ENCODE data around the gene FUT3.
A peak's percentile ranks its signal among the peaks of the same experiment; 100 is the strongest.

Gene FUT3

DNA sequence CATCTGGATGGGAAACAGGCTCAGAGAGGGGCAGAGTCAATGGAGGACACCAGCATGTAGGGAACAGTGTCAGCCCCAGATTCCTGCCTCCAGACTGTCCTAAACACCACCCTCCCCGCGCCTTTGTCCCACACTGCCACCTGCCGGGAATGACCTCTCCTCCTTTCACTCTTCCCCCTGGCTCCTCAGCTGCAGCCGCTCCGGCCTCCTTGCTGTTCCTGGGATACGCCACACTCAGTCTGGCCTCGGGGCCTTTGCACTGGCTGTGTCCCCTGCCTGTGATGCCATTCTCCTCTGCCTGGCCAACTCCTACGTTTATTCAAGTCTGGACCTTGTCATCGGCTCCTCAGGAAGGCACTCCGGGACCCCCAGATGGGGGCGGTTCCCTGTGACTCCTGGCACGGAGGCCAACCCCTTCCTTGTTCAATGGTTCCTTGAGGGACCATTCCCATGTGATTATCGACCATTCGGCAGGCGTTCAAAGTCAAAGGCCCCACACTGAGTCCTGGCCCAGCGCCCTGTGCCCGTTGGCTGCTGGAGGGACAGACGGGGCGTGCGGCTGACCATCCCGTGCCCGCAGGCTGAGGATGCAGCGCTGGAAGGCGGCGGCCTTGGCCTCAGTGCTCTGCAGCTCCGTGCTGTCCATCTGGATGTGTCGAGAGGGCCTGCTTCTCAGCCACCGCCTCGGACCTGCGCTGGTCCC, 27.5 kb downstream of the FUT3 start:
- peak; percentile 89 for DNase-seq (ENCODE audit: low spot score)

DNA sequence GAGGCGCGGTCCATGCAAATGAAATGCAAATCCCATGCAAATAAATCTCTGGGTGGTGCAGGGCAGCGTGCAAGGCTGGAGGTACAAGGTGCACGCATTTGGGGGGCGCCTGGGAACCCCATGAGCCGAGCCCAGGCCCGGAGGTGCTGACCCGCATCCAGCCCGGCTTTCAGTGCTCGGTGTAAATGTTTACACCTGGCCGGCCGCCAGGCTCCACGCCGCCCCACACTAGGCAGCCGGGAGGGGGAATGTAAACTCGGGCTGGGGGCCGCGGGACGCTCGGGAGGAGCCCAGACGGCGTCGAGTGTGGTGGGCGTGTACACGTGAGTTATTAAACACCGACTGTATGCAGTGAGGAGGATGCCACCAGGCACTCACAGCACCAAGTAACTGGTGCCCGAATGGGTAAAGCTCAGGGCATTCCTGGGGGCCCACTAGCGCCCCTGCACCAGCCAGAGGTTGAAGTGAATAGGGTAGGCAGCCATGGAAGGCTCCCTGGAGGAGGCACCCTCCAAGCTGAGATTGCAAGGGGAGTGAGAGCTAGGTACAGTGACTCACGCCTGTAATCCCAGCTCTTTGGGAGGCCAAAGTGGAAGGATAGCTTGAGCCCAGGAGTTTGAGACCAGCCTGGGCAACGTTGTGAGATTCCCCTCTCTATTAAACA, 28.9 kb downstream of the FUT3 start:
- no peak for DNase-seq (ENCODE audit: low spot score)

DNA sequence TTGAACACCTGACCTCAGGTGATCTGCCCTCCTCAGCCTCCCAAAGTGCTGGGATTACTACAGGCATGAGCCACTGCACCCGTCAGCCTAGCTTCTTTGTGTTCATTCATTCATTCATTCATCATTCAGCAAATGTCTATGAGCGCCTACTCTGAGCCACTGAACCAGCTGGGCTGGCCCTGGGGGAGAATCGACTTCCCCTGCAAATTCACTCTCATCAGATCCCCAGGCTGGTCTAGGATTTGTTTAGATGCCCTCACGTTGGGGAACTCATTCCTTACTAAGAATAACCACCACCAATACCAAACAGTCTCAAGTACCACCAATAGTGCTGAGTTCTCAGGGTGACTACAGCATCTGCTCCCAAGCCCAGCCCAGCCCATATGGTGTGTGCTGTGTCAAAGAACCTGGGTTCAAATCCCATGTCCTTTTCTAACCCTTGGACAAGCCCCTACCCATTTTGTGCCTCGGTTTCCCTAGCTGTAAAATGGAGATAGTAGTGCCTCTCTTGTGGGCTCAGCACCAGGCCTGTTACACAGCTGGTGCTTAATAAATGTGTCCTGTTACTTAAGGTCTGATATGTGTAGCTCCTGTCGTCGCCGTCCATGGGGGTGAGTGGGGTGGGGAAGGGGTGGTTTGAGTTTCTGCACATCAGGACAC, 29.6 kb downstream of the FUT3 start:
- DNase-seq (ENCODE audit: low spot score): no peak

DNA sequence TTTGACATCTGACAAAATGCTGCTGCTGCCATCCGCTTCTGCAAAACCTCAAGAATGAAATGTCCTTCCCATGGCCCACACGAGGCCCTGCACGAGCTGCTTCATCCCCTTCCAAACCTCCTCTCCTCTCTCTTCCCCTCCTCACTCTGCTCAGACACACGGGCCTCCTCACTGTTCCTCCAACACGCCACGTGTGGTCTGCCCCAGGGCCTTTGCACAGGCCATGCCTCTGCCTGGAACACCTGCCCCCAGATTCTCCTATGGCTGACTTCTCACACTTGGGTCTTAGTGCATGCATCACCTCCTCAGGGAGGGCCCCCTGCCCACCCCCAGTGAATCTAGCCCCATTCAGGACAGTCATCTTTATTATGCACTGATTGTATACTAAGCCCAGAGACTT, 30.5 kb downstream of the FUT3 start:
- DNase-seq (ENCODE audit: low spot score): no peak

DNA sequence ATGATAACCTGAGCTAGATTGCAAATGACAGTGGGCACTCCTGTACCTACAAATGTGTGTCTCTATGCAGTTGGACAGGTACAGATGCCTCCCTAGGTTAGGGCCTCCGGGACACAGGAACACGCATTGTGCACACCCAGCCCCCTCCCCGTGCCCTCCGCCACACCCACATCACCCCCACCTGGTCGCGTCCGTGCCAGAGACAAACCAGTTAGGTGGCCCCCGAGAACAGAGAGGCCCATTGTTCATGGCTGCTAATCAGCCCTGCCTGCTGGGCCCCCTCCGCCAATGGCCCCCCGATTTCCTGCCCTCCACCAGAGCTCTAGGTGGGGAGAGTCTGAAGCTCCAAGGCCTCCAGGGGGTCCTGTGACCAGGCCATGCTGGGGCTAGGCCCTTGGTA, 32.7 kb downstream of the FUT3 start:
- no peak for DNase-seq (ENCODE audit: low spot score)

DNA sequence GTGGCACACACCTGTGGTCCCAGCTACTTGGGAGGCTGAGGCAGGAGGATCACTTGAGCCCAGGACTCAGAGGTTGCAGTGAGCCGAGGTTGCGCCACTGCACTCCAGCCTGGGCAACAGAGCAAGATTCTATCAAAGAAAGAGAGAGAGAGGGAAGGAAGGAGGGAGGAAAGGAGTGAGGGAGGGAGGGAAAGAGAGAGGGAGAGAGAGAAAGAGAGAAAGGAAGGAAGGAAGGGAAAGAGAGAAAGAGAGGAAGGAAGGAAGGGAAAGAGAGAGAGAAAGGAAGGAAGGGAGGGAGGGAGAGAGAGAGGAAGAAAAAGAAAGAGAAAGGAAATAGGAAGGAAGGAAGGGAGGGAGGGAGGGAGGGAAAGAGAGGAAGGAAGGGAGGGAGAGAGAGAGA, 34.0 kb downstream of the FUT3 start:
- no peak for DNase-seq (ENCODE audit: low spot score)

DNA sequence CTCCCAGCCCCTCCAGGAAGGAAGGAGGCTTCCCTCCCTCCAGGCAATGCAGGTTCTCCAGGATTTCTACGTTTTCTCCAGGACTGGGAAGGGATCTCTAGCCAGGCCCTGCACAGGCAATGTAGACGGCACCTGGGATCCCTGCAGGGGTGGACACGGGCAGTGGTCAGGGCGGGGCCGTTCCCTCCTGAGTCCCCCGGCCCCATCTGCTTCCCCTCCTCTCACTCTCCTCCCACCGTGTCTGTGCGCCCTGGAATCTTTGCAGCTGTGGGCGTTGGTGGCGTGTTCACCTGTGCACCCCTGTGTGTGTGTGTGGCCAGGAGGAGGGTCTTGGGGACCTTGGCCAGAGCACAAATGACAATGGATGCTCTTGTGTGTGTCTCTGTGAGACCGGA, 36.4 kb downstream of the FUT3 start:
- DNase-seq (ENCODE audit: low spot score): no peak

DNA sequence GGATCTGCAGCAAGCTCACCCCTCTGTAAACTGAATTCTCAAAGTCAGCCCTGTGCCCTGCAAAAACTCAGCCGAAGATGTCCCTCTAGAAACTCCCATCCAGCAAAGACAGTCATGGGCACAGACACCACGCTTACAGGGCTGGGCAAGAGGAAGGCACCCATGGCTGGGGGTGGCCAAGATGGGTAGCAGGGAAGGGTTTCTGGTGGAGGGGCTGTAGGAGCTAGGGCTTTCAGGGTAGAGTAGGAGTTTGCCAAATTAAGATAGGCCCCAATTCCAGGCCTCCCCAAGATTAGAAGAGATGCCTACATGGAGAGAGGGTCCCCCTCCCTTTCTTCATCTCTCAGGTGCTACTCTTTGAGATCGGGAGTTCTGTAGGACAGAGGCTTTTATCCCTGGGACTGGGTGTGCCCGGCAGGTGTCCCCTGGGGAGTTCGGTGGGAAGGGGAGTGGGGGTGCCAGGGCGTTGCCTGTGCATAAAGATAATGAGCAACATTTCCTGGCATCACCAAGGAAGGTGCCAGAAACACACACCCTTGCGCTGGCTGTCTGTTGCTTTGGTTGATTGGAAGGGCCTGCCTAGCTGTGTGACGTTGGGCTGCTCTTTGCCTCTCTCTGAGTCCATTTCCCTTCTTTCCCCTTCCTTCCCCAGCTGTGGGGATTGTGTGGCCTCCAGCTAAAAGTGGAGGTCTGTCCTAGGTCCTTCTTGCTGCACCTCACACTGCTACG, 37.0 kb downstream of the FUT3 start:
- DNase-seq (ENCODE audit: low spot score): no peak

DNA sequence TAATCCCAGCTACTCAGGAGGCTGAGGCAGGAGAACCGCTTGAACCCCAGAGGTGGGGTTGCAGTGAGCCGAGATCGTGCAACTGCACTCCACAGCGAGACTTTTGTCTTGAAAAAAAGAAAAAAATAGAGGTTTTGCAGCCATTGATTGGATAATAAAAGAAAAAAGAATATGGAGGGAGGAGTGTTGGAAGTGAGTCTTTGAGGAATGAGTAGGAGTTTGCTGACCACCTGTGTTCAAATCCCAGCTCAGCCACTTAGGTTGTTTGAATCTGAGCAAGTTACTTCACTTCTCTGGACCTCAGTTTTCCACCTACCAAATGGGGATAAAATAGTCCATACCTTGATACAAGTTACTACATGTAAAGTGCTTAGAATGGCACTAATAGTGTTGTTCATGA, 40.1 kb downstream of the FUT3 start:
- DNase-seq (ENCODE audit: low spot score): no peak

DNA sequence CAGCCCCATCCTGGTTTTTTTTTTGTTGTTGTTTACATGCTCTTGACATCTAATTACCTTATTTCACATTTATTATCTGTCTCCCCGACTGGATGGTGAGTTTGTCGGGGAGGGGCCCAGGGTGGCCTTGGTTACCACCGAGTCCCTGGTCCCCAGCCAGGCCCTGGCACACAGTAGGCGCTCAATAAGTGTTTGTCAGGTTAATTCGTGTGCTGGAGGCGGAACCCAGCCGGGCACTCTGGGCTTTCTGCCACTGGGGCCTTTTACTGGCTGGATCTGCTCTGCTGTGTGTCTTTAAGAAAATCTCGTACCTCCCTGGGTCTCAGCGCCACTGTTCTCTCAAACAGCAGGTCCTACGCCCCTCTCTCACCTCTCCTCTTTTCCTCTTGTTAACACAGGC, 41.8 kb downstream of the FUT3 start:
- DNase-seq (ENCODE audit: low spot score): no peak

DNA sequence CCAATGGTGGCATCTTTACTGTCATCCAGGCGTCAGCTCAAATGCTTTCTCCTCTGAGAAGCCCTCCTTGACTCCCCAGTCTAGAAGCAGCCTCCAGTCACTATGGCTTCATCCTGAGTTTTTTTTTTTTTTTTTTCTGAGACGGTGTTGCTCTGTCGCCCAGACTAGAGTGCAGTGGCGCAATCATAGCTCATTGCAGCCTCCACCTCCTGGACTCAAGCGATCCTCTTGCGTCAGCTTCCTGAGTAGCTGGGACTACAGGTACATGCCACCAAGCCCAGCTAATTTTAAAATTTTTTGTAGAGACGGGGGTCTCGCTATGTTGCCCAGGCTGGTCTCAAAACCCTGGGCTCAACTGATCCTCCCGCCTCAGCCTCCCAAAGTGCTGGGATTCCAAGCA, 42.2 kb downstream of the FUT3 start:
- DNase-seq (ENCODE audit: low spot score): no peak

DNA sequence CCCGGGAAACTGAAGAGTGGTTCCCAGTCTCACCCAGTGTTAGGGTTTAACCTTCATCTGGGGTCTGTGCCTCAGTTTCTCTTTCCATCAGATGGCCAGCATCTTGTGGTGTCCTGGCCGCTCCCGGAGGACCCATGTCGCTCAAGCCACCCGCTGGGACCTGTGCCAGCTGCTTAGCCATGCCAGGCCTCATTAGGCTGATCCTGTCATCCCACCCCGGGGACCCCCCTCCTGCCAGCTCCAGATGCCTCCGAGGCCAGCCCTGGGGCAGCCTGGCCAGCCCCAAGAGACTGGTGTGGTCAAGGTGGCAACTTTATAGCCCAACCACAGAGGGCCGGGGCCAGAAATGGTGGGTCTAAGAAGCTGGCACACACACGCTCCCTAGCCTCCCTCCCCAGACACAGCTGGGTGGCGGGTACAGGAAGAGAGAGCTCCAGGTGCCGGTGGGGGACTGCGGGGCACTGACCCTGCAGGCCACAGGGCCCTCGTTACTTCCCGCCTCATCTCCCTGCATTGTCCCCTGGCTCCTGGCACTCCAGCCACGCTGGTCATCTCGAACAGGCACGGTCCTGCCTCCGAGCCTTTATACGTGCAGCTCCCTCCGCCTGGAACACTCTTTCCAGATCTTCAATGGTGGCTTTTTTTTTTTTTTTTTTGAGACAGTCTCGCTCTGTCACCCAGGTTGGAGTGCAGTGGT, 43.0 kb downstream of the FUT3 start:
- no peak for DNase-seq (ENCODE audit: low spot score)

DNA sequence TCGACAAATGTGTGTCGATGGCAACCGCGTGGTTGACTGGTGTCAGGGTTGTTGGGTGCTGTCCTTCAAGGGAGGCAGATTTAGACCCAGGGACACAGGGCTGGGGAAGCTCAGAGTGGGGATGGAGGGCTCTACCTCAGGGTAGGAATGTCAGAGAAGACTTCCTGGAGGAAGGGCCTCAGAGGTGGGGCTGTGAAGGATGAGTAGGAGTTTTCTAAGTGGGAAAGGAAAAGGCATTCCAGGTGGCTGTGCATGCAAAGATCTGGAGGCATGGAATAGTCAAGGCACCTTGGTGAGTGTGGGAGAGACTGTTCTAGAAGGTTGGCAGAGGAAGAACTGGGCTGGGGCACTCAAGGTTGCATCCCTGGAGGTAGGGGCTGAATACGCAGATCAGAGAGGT, 44.3 kb downstream of the FUT3 start:
- no peak for DNase-seq (ENCODE audit: low spot score)

DNA sequence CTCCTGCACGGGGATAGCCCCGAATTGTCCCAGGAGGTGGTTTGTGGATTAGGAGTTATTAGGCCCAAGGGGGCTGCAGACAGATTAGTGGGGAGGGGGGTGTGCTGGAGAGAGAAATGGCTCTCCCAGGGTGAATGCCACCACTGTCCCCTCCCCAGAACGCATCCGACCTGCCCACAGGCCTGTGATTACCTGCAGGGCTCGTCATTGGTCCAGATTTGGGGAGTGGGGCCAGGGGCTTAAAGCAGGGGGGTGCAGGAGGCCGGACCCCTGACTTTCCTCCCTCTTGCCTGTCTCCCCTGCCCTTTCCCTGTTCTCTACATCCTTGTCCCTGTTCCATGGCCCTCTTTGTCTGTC, 45.1 kb downstream of the FUT3 start:
- no peak for DNase-seq (ENCODE audit: low spot score)

DNA sequence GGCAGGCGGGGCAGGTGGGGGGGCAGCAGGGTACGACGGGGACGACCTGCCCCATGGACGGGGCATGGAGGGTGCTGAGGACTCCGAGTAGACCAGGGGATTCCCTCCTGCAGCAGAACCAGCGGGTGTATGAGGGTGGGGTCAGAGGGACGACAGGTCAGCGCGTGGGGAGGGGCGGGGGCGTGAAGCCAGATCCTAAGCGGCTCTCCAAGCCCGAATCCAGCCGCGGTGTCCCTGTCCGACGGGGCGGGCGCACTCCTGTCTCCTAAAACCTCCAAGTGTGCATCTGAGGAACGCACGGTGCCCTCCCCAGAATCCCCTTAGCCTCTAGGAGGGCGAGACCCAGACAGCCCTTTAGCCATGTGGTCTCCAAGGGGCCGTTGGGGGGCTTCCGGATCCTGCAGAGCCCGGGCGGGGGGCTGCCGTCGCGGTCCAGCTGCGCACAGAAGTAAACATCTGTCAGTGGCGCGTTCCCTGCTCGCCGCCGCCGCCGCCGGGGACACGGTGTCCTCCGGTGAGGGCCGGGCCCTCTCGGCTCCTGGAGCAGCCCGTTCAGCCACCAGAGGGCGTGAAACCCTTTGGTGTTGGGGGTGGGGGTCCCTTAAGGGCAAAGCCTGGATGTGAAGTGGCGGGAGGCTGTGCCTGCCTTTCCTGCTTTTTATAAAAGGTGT, 45.7 kb downstream of the FUT3 start:
- peak; percentile 98 for DNase-seq (ENCODE audit: low spot score)

DNA sequence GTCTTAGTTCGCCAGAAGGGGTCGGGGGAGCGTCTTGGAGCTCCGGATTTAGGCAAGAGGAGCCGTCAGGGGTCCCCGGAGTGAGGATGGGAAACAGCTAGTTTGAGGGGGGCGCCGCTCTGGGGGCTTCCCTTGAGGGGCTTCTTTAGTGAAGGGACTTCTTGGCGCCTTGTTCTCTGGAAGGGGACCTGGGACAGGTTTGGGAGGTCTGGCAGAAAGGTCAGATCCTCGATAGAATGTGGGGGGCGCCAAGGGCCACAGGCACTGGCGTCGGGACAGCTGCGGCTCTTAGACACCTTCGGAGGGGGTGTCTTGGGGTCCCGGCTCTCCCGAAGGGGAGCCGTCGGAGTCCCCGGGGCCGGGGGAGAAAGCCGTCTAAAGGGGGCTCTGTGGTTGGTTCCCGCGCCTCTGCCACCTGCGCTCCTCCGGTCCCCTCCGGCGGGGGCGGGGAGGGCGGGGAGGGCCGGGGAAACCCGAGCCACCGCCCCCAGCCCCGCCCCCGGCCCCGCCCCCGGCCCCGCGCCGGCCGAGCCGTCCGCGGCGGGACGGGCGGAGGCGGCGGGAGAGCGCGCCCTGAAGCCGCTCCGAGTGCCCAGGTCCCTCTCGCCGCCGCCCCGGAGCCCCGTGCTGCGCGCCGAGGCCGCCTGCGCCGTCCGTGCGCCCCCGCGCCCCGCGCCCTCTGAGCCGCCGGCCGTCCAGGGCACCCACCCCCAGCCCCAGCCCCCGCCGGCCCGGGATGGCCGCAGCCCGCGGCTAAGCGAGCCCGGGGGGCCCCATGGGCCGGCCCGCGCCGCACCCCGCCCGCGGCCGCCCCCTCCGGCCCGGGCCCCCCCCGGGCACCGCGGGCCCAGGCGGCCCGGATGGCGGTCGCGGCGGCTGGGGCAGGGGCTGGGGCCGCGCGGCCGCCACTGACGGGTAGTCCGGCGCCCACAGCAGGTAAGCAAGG, 46.5 kb downstream of the FUT3 start, which contains the start of gene NRTN:
Gene NRTN (plus strand): TSS at position 552 of the 946 bp plus-strand sequence. CDS start 19,099 bp downstream, outside the sequence.
- peak; percentile 93 for DNase-seq (ENCODE audit: low spot score)

DNA sequence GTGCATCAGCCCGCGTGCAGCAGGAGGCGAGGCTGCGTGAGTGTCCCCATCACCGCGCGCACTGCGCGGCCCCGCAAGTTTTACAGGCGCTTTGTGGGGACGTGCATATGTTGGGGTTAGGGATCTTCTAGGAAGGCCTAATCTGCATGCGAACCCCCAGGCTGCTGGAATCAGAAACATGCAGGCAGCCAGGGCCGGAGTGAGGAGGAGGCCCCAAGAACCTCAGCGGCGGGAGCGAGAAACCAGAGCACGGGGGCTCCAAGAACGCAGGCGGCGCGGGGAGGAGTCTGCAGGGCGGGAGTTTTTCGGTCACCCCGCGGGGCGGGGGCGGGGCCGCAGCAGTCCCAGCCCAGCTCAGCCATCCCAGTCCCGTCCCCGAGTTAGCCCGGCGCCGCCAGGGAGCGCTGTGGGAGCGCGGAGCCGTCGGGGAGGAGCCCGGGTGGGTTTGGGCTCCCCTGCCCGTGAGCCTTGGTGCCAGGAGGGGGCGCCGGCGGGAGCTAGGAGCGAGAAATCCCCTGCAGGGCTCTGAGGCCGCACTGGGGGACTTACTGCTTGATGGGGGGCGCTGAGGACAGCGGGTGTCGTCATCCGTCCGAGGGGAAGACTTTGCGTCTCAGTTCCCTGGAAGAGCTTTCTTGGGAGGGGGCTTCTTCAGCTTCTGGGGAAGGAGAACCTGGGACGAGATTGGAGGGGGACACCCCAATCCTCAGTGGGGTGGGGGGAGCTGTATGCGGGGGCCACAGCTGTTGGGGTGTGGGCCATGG, 47.3 kb downstream of the FUT3 start:
- DNase-seq (ENCODE audit: low spot score): peak; percentile 99

DNA sequence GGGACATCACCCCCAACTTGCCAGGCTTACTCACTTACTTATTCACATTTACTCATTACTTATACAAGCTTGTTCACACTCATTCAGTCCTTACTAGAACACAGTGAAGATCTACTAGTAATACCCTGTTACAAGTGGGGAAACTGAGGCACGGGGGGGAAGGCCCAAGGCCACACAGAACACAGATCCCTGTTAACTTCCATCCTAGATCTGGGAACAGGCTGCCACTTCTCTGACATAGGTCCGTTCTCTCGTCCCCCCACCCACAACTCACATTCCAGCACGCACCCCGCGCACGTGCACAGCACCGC, 47.9 kb downstream of the FUT3 start:
- DNase-seq (ENCODE audit: low spot score): peak; percentile 55

DNA sequence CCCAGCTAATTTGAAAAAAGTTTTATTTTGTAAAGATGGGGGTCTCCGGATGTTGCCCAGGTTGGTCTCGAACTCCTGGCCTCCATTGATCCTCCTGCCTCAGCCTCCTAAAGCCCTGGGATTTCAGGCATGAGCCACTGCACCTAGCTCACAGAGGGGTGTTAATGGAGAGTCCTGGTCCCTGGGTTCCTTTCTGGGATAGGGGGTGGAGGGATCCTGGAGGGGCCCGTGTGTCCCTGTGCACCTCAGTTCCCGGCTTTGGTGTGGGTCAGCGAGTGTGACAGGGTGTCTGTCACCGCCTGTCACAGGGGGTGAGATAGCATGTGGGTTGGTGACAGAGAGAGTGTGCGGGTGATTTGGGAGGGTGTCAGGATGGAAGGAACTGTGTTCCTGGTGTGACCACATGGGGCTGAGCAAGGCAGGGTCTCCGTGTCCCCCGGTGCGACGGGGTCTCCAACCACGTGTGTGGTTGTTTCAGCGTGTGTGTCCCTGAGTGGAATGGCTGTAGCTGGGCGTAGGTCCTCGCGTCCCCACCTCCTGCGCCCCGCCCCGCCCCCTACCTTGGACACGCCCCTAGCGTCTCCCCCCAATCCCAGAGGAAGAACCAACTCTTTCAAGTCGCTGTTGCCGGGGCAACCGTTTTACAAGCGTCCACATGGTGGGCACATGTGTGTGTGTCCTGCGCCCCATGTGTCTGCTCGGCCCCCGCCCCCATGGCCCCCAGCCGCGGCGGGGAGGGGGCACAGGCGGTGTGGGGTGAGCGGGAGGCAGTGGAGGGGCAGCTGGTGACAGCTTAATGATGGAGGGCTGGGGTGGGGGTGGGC, 49.2 kb downstream of the FUT3 start:
- no peak for DNase-seq (ENCODE audit: low spot score)

Measured in HuH-7.5 (cell line).